GM18511 (cell line): ENCODE measurements around the gene PATE3.

ENCODE experiments used
- ATAC-seq: cut with Tn5 transposase; IDR thresholded peaks from one replicate; pipeline ENCODE4 v1.9.1; 2021; ENCODE audit warnings: mild to moderate bottlenecking, moderate library complexity; ENCODE audit not compliant: unreplicated experiment

PATE3 gene

GRCh38 chr11:125835748-125836147 is 47.8 kb downstream of the PATE3 start:
- no peak for ATAC-seq
